ENCODE measurements around the gene EPN2. TPM values are rescaled to one million over a fixed set of nuclear protein-coding genes. Genes with fewer than 3 reads are reported as not detected.

The EPN2 gene
- total RNA-seq, 1 experiment from 2014 or later: 73.1 TPM

DNA sequence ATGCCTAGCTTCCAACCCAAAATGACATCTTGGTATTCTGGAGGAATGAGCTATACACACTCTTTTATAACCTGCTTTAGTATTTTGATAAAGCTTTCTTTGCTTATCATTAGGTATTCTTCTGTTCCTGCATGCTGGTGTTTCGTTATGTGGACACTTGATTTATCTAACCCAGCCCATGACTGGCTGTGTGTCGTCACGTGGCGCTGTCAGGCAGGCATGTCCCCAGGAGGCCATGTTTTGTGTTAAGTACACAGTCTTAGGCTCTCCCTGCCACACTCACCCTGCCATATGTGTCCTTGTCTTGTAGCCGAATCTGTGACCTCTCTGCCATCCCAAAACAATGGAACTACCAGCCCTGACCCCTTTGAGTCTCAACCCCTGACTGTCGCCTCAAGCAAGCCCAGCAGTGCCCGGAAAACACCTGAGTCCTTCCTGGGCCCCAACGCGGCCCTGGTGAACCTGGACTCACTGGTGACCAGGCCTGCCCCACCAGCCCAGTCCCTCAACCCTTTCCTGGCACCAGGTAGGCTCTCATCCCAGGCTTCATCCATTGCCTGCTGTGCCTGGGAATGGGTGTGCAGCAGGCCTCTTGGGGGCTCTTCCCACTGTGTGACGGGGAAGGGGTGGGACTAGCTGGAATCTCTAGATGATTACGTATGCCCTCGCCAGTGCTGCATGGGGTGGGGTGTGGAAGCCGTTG, 94.5 kb downstream of the EPN2 start:
- H3K4me2 ChIP-seq (ENCODE audit: low read length): no peak overlapping the region
- TF ChIP-seq FOSL1 (IDR thresholded peaks at IDR 0.05; ENCODE audit: low read depth): no peak
- no peak for TF ChIP-seq POLR2A (IDR thresholded peaks at IDR 0.05; ENCODE audit: borderline replicate concordance, extremely low read depth, insufficient read depth, insufficient read length)
- TF ChIP-seq, protein P1, sequence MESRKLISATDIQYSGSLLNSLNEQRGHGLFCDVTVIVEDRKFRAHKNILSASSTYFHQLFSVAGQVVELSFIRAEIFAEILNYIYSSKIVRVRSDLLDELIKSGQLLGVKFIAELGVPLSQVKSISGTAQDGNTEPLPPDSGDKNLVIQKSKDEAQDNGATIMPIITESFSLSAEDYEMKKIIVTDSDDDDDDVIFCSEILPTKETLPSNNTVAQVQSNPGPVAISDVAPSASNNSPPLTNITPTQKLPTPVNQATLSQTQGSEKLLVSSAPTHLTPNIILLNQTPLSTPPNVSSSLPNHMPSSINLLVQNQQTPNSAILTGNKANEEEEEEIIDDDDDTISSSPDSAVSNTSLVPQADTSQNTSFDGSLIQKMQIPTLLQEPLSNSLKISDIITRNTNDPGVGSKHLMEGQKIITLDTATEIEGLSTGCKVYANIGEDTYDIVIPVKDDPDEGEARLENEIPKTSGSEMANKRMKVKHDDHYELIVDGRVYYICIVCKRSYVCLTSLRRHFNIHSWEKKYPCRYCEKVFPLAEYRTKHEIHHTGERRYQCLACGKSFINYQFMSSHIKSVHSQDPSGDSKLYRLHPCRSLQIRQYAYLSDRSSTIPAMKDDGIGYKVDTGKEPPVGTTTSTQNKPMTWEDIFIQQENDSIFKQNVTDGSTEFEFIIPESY (IDR thresholded peaks at IDR 0.05; ENCODE audit: extremely low read depth, insufficient replicate concordance, low read length): no peak
- TF ChIP-seq ELF1 (IDR thresholded peaks at IDR 0.05; ENCODE audit: borderline replicate concordance, low read depth): no peak
- no peak for TF ChIP-seq CBX3 (IDR thresholded peaks at IDR 0.05; ENCODE audit: low read depth)
- TF ChIP-seq, protein P2, sequence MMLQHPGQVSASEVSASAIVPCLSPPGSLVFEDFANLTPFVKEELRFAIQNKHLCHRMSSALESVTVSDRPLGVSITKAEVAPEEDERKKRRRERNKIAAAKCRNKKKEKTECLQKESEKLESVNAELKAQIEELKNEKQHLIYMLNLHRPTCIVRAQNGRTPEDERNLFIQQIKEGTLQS (IDR thresholded peaks at IDR 0.05): no peak
- TF ChIP-seq SP1 (IDR thresholded peaks at IDR 0.05; ENCODE audit: low read depth): no peak
- TF ChIP-seq, protein P3, sequence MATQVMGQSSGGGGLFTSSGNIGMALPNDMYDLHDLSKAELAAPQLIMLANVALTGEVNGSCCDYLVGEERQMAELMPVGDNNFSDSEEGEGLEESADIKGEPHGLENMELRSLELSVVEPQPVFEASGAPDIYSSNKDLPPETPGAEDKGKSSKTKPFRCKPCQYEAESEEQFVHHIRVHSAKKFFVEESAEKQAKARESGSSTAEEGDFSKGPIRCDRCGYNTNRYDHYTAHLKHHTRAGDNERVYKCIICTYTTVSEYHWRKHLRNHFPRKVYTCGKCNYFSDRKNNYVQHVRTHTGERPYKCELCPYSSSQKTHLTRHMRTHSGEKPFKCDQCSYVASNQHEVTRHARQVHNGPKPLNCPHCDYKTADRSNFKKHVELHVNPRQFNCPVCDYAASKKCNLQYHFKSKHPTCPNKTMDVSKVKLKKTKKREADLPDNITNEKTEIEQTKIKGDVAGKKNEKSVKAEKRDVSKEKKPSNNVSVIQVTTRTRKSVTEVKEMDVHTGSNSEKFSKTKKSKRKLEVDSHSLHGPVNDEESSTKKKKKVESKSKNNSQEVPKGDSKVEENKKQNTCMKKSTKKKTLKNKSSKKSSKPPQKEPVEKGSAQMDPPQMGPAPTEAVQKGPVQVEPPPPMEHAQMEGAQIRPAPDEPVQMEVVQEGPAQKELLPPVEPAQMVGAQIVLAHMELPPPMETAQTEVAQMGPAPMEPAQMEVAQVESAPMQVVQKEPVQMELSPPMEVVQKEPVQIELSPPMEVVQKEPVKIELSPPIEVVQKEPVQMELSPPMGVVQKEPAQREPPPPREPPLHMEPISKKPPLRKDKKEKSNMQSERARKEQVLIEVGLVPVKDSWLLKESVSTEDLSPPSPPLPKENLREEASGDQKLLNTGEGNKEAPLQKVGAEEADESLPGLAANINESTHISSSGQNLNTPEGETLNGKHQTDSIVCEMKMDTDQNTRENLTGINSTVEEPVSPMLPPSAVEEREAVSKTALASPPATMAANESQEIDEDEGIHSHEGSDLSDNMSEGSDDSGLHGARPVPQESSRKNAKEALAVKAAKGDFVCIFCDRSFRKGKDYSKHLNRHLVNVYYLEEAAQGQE (IDR thresholded peaks at IDR 0.05; ENCODE audit: low read depth): no peak
- no peaks in the 10 kb centered on the region for H3K9me2 ChIP-seq (ENCODE audit: insufficient read depth)
- peaks cover 14 to 17% of the 10 kb centered on the region in 2 experiments for H3K4me1 ChIP-seq (ENCODE audit: control insufficient read depth in 1 of 2, insufficient read depth in 2 of 2, low read length in 2 of 2)
- DNase-seq (ENCODE audit: low read depth, low spot score): no peak
- ChIA-PET CTCF (no interaction called here), POLR2A (no interaction called here), RAD21 (ENCODE audit: low non-redundant PET in 1 of 2, low total read pairs in 2 of 2, uncharacterized antibody in 2 of 2, unreplicated experiment in 2 of 2) (no interaction called here)
- no peaks in the 10 kb centered on the region for H3K9me3 ChIP-seq (ENCODE audit: control insufficient read depth in 1 of 2, insufficient read depth in 1 of 2, low read depth in 1 of 2, low read length in 2 of 2)
- H3K79me2 ChIP-seq (ENCODE audit: insufficient read depth, low read length): no peaks in the 10 kb centered on the region
- no peak for ATAC-seq
- no peak overlapping the region for H3K9ac ChIP-seq (ENCODE audit: low read length)
- no peak overlapping the region for H3K27ac ChIP-seq (ENCODE audit: low read depth, low read length)
- H3K27me3 ChIP-seq (ENCODE audit: insufficient read depth, low read length): no peaks in the 10 kb centered on the region
- BruUV-seq (replicated peaks): no TSS peak
- H4K20me1 ChIP-seq (ENCODE audit: insufficient read depth): no peaks in the 10 kb centered on the region
- H3K36me3 ChIP-seq (ENCODE audit: control insufficient read depth in 1 of 2, insufficient read depth in 2 of 2, low read length in 2 of 2): peaks cover 4 to 22% of the 10 kb centered on the region in 2 experiments; a peak in 2 of 4 replicates
- no peak overlapping the region for H3K4me3 ChIP-seq (replicated peaks in 1 of 2; ENCODE audit: low read depth in 1 of 2, low read length in 2 of 2)
- no peak overlapping the region for H2AFZ ChIP-seq (ENCODE audit: low read depth, low read length, poor library complexity, severe bottlenecking)
- intact Hi-C loops (cut with micrococcal nuclease): no loop called here
